CD4-positive, alpha-beta T cell treated with Interleukin-6 at 100 ng/mL for 8 hours (primary cell): ENCODE data around the gene SUOX.
A peak's percentile ranks its signal among the peaks of the same experiment; 100 is the strongest.
"Not testable (repeated sequence)": the region's sequence is repeated elsewhere in the genome, so short reads cannot be mapped to it uniquely, and the experiment has no call there.

Experiments used
- DNase-seq: peaks from one replicate; pipeline ENCODE4 v3.0.0-alpha.2; 2020; ENCODE audit warnings: mixed read lengths, low spot score

SUOX gene

GRCh38 chr12:55996715-55997534, at the start of gene SUOX:
Gene SUOX, plus strand, starts transcription at chr12:55997276. Its CDS starts 4,946 bp downstream, at chr12:56002222.
- DNase-seq = peak; percentile 17

GRCh38 chr12:55955344-55955743, 41.7 kb upstream of the SUOX start:
- DNase-seq = no peak

DNA sequence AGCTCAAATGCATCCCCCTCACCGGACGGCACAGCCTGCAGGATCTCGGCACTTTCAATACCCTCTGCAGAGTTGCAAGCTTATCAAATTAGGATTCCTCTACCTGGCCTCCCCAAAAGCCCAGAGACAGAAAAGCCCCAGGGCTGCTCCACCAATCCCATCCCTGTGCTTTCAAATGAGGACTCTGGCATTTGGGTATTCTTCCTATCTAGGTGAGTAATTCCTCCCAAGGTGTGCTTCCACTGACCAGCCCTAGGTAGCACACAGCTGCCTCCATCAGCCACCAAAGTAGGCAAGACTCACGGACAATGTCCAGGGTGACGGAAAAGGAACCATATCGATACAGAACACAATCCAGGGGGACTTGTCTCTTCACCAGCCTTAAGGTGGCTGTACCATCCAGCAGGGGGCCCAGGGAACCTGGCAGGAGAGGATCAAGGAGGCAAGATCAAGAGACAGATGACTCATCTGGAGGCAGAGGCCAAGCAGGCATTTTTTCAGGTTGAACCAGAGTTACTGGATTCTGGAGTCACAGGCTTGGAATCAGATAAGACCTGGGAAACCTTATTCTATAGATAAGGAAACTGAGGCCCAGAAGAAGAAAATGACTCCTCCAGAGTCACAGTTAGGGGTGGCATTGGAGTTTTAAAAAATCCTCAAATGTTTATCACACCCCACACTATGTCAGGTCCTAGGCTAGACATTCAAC, 41.1 kb upstream of the SUOX start:
- peak; percentile 48 for DNase-seq

DNA sequence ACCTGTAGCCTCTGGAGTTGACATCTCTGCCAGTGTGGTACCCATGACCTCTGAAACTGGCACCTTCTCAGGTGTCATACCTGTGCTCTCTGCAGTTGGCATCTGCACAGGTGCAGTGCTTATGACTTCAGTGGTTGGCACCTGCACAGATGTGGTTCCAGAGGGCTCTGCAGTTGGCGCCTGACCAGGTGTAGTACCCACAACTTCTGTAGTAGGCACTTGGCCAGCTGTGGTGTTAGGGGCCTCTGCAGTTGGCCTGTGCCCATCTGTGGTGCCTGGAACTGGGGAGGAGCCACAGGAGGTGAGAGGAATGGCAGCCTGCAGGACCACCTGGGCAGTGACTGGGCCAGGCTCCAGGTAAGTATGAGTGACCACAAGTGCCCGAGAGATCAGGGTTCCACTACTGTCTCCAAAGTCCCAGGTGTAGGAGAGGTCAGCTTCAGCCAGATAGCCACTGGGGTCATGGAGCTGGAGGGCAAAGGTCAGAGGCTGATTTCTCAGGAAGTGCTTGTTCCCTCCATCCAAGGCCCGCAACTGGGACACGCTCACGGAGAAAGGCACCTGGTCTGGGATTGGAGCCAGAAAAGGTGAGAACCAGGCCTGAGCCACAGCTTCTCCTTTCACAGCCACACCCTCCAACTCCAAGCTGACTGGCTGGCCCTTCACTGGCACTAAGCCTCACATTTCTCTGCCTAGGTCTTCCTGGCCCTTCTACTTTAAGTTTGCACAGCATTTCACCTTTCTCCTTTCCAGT, 39.8 kb upstream of the SUOX start:
- DNase-seq = no peak

DNA sequence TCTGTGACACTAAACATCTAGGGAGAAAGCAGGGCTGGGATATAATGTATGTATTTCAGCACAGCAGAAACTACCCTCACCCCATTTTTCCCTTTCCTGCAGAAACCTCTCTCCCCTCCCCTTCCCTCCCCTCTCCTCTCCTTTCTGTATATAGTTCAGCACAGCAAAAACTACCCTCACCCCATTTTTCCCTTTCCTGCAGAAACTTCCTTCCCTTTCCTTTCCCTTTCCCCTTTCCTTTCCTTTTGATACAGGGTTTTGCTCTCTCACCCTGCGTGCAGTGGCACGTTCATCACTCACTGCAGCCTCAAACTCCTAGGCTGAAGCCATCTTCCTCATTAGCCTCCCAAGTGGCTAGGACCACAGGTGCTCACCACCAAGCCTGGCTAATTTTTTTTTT, 33.3 kb upstream of the SUOX start:
- no peak for DNase-seq

- DNase-seq = no peak
Measured at GRCh38 chr12:55965240-55965639, 31.8 kb upstream of the SUOX start.

DNA sequence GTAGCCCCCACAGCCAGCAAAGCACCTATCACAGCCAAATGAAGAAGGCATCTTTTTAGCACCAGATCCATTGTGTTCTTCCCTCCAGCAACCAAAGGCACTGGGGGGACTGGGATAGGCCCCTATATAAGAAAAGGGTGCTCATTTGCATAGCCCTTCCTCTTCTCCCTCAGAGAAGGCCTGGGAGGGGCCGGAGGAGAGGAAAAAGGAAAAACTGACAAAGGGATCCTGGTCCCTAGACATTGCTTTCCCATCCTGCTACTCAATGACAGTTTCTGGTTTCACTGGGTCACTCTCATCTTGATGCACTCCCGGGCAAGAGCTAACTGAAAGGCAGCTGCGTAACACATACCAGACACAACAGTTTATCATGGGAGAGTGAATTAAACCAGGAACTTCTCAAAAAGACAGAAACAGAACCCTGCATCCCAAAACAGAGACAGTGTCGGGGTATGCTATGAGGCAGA, 31.1 kb upstream of the SUOX start, which contains the start of gene PMEL:
Gene PMEL, minus strand, starts transcription at position 102 of the 467 bp plus-strand sequence. Its CDS starts 31 bp downstream, at position 71.
- DNase-seq = no peak

DNA sequence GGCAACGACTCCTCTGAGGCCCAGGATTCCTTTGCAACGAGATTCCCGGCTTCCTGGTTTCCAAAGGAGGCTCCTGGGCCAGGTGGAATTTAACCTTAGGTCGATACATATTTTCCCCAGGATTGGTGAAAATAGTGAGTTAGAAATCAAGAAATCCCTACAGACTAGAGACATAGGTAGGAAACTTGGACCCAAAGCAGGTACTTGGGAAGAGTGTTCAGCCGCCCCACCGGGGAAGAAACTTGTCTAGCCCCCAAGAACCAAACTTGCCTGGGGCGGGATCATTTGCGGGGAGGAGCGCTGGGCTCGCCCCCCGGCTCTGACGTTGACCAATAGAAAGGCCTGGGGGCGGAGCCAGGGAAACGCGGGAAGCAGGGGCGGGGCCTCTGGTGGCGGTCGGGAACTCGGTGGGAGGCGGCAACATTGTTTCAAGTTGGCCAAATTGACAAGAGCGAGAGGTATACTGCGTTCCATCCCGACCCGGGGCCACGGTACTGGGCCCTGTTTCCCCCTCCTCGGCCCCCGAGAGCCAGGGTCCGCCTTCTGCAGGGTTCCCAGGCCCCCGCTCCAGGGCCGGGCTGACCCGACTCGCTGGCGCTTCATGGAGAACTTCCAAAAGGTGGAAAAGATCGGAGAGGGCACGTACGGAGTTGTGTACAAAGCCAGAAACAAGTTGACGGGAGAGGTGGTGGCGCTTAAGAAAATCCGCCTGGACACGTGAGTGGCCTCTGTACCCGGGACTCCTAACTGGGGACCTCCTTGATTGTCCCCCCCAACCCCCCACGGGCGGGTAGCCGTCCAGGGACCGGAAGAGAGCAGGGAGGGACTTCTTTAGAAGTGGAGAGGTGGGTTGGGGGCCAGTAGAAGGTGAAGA, 30.4 kb upstream of the SUOX start, which contains the start of gene CDK2:
Gene CDK2, plus strand, starts transcription at position 423 of the 874 bp plus-strand sequence. Its CDS starts 179 bp downstream, at position 602.
- peak; percentile 87 for DNase-seq

GRCh38 chr12:55969356-55969755, 27.7 kb upstream of the SUOX start:
- DNase-seq = no peak

- no peak for DNase-seq
Measured at GRCh38 chr12:55970775-55971174, 26.3 kb upstream of the SUOX start.

DNA sequence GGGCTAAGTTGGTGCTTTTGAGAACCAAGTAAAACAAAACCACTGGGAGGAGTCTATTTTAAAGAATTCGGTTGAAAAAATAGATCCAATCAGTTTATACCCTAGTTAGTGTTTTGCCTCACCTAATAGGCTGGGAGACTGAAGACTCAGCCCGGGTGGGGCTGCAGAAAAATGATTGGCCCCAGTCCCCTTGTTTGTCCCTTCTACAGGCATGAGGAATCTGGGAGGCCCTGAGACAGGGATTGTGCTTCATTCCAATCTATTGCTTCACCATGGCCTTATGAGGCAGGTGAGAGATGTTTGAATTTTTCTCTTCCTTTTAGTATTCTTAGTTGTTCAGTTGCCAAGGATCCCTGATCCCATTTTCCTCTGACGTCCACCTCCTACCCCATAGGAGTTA, 25.0 kb upstream of the SUOX start:
- no peak for DNase-seq

- DNase-seq = no peak
Measured at GRCh38 chr12:55972456-55972855, 24.6 kb upstream of the SUOX start.

DNA sequence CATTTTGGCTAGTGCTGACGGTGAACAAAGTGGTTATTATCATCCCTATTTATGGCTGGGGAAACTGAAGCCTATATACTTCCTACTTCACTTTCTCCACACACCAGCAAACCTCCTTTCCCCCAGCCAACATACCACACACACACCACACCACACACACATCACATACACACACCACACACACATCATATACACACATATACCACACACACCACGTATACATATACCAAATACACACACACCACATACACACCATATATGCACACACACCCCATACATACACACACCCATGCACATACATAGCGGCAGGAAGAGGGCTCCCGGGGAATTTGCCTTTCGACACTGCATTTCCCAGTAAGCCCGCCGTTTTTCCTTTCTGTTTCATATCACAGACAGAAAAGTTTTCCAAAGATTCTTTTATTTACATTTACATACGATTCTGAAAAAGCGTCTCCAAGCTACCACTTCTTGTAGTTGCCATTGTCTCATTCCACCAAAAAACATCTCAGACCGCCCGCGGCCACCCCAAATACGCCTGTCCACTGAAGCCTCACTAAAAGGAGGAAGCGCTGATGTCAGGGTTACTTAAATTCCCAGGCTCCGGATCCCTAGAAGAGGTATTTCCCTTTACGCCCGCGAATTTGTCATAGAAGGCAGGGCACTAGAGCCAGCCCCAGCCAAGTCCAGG, 24.0 kb upstream of the SUOX start:
- DNase-seq = no peak

DNA sequence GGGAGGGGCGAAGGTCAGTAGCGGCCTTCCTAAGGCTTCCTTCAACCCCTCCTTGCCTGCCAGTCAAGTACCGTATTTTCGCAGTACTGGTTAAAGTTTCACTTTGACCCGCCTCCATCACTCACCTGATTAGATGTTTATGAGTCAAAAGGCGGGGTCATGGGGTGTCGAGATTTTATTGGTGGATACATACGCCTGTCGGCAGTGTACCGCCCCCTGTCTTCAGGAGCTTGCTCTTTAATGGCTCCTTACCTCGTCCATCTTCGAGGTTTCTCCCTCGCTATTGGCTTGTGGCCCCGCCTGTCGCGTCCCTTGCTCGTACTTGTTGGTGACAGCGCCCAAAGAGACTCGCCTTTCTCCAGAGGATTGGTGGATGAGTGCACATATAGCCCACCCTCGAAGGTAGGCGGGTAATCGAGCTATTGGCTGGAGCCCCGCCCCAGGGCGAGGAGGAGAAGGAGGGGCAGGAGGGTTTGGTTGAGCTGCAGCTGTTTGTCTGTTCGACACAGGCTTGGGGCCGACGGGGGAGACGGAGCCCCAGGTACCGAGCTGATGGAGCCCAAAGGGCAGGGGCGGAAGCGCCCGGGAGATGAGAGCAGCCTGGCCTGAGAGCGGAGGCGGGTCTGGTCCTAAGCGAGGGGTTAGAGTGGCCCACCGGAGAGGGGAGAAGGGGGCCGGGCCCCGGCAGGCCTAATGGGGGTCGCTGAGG, 23.3 kb upstream of the SUOX start, which contains the start of gene RAB5B:
Gene RAB5B, plus strand, starts transcription at position 480 of the 709 bp plus-strand sequence. CDS start 12,883 bp downstream, outside the sequence.
- peak; percentile 100 for DNase-seq

DNA sequence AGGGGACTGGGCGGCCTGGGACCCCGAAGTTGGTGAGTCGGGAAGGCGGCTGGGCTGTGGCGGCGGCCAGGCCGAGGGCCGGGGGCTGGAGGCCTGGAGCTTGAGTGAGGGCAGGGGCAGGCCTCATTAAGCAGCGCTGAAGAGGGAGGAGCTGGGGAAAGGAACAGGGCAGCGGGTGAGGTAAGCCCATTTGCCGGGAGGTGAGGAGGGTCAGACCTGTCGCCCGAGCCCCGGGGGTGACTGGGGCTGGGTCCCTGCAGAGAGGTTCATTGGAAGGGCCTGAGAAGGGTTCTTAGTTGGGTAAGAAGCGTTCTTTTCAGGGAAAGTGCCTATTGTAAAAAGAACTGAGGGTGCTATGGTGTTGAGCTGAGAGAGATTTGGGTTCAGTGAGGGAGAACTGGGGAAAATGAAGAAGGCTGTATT, 22.8 kb upstream of the SUOX start:
- peak; percentile 26 for DNase-seq

GRCh38 chr12:55978393-55978792, 18.7 kb upstream of the SUOX start:
- no peak for DNase-seq

GRCh38 chr12:55979069-55979468, 18.0 kb upstream of the SUOX start:
- DNase-seq = no peak

GRCh38 chr12:55981882-55982281, 15.2 kb upstream of the SUOX start:
- not testable (repeated sequence) for DNase-seq

DNA sequence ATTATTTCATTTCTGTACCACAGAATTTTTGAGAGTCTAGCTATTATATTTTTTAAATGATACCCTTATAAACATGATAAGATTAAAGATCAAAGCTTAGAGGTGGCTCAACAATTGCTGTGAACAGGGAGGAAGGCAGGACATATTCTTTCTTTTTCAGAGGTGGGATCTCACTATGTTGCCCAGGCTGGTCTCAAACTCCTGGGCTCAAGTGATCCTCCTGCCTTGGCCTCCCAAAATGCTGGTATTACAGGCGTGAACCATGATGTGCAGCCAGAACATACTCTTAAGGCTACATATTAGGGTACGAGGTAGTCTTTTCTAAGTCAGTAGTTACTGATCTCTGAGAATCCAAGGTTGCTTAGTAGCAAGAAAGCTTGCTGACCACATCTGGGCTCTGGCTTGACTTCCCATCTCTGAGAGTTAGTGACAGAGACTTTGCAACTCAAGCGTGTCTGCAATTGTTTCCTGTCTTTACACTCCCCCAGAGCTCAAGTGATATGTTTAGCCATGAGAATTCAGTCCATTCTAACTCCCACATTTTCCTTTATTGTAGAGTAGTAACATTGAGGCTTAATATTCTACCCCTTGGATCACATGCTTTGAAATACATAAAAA, 14.6 kb upstream of the SUOX start:
- DNase-seq = no peak
